ENCODE data around the gene PDRG1.
"Not testable (repeated sequence)": the region's sequence is repeated elsewhere in the genome, so short reads cannot be mapped to it uniquely, and the experiment has no call there.

The PDRG1 gene

DNA sequence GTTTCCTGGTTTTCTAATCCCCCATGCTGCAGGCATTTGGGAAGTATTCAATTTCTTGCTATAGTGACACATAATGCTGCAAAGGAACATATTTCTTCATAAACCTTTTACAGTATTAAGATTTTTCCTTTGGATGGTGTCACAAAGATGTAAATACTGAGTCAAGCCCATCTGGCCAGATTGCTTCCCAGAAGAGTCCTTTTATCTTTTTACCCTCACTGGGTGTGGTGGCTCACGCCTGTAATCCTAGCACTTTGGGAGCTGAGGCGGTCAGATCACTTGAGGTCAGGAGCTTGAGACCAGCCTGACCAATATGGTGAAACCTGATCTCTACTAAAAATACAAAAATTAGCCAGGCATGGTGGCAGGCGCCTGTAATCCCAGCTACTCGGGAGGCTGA is 22.2 kb downstream of the PDRG1 start:
- in situ Hi-C loops (cut with MboI; ENCODE audit: low sequenced_read_pairs), result not testable (repeated sequence)

DNA sequence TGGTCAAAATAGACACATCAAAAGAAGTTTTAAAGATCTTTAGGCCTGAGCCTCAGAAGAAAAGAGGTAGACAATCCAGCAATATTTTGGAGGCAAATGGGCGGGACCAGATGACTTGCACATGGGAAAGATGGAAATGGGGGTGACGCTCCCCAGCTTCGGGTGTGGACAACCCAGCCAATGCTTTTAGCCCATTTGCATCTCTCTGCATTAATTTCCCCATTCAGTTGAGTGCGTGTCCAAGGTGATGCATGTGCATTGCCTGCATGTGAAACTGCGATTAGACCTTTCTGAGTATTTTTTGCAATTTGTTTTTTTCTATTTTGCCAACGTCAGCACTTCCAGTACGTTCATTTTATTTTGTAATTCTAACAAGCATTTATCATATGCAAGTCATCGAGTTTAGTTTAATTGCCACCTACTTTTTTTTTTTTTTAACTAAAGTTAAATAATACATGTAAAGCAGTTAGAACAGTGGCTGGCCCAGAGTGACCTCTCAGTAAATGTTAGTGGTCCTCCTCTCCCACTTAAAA is 24.2 kb downstream of the PDRG1 start:
- in situ Hi-C loops (cut with MboI; ENCODE audit: low sequenced_read_pairs), result no loop called here

- in situ Hi-C loops (cut with MboI; ENCODE audit: low sequenced_read_pairs), result no loop called here
Measured at GRCh38 chr20:31926493-31926892, 25.4 kb downstream of the PDRG1 start.

GRCh38 chr20:31925631-31926030 is 26.2 kb downstream of the PDRG1 start:
- in situ Hi-C loops (cut with MboI; ENCODE audit: low sequenced_read_pairs), result no loop called here

DNA sequence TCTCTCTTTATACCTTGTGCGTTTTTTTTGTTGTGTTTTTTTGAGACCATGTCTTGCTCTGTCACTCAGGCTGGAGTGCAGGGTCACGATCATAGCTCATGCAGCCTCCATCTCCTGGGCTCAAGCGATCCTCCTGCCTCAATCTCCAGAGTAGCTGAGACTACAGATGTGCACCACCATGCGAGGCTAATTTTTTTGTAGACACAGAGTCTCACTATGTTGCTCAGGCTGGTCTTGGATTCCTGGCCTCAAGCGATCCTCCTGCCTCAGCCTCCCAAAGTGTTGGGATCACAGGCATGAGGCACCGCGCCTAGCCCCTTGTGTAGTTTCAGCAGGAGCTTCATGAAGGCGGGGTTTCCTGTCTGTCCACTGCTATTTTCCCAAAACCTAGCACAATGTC is 27.3 kb downstream of the PDRG1 start:
- in situ Hi-C loops (cut with MboI; ENCODE audit: low sequenced_read_pairs), result no loop called here

GRCh38 chr20:31923388-31924331 is 28.2 kb downstream of the PDRG1 start:
- in situ Hi-C loops (cut with MboI; ENCODE audit: low sequenced_read_pairs), result no loop called here

GRCh38 chr20:31922588-31922987 is 29.3 kb downstream of the PDRG1 start:
- in situ Hi-C loops (cut with MboI; ENCODE audit: low sequenced_read_pairs), result no loop called here

DNA sequence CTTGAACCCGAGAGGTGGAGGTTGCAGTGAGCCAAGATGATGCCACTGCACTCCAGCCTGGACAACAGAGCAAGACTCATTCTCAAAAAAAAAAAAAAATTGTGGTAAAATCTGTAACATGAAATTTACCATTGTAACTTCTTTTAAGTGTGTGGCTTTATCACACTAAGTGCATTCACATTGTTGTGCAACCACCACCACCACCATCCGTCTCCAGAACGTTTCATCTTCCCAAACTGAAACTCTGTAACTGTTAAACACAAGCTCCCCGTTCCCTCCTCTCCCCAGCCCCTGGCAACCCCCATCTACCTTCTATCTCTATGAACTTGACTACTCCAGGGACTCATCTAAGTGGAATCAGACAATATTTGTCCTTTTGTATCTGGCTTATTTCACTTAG is 29.7 kb downstream of the PDRG1 start:
- in situ Hi-C loops (cut with MboI; ENCODE audit: low sequenced_read_pairs), result no loop called here

GRCh38 chr20:31921480-31921879 is 30.4 kb downstream of the PDRG1 start:
- in situ Hi-C loops (cut with MboI; ENCODE audit: low sequenced_read_pairs), result not testable (repeated sequence)

- in situ Hi-C loops (cut with MboI; ENCODE audit: low sequenced_read_pairs), result no loop called here
Measured at GRCh38 chr20:31920275-31920855, 31.5 kb downstream of the PDRG1 start.

- in situ Hi-C loops (cut with MboI; ENCODE audit: low sequenced_read_pairs), result no loop called here
Measured at GRCh38 chr20:31919410-31920155, 32.3 kb downstream of the PDRG1 start.

- in situ Hi-C loops (cut with MboI; ENCODE audit: low sequenced_read_pairs), result no loop called here
Measured at GRCh38 chr20:31918466-31919105, 33.3 kb downstream of the PDRG1 start.

GRCh38 chr20:31917962-31918412 is 33.9 kb downstream of the PDRG1 start:
- in situ Hi-C loops (cut with MboI; ENCODE audit: low sequenced_read_pairs), result not testable (repeated sequence)

GRCh38 chr20:31916708-31917107 is 35.1 kb downstream of the PDRG1 start:
- in situ Hi-C loops (cut with MboI; ENCODE audit: low sequenced_read_pairs), result no loop called here

DNA sequence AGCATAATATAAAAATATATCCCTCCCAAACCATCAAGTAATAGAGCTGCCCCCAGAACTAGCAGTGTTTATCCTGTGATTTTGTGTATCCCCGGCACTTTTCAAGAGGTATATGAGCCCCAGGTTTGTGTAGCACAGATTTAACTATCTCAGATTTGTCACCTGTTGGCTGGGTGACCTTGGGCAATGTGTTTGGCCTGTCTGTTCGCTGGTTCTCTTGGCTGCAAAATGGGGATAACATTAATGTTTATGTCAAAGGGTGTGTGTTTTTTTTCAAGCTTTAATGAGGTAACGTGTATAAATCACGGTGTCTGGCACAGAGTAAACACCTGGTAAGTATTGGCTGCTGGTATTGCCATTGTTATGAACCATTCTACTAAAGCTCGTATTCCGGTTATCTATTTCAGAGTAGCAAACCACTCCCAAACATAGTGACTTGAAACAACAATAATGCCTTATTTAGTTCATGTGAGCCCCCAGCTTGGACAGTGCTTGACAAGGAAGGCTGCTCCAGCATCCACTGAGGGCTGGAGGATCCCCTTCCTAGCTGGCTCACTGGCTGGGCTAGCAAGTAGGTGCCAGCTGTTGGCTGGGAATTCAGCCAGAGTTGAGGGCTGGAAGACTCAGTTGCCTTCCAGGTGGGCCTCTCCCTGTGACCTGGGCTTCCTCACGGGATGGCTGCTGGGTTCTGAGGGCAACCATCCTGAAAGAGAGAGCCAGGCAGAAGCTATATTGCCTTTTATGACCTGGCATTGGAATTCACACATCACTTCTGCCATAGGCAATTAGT is 36.2 kb downstream of the PDRG1 start:
- in situ Hi-C loops (cut with MboI; ENCODE audit: low sequenced_read_pairs), result no loop called here

GRCh38 chr20:31914170-31914569 is 37.7 kb downstream of the PDRG1 start:
- in situ Hi-C loops (cut with MboI; ENCODE audit: low sequenced_read_pairs), result no loop called here

- in situ Hi-C loops (cut with MboI; ENCODE audit: low sequenced_read_pairs), result no loop called here
Measured at GRCh38 chr20:31913431-31914157, 38.3 kb downstream of the PDRG1 start.

GRCh38 chr20:31910071-31910803 is 41.6 kb downstream of the PDRG1 start:
- in situ Hi-C loops (cut with MboI; ENCODE audit: low sequenced_read_pairs), result no loop called here
